Activated CD4-positive, alpha-beta T cell treated with anti-CD3 and anti-CD28 coated beads, Interleukin-2, Interleukin-4, amounts not matched to agents 100 ng/mL and 50 ng/mL, durations not matched to agents 16 hours and 8 hours (primary cell): ENCODE measurements around the gene PLCD4.

Experiments used
- DNase-seq: peaks from one replicate; pipeline ENCODE4 v3.0.0-alpha.2; 2020; ENCODE audit warnings: low spot score

The PLCD4 gene

GRCh38 chr2:218664653-218665052 lies 57.0 kb downstream of the PLCD4 start:
- no peak for DNase-seq

GRCh38 chr2:218671097-218671653 lies 63.5 kb downstream of the PLCD4 start:
- no peak for DNase-seq

- peak; percentile 87 for DNase-seq
Observed at GRCh38 chr2:218671654-218672566, 64.2 kb downstream of the PLCD4 start, which contains the start of the genes RNF25 and STK36. Gene RNF25, minus strand, starts transcription at chr2:218672002. Its CDS starts 32 bp downstream, at chr2:218671970. Gene STK36, plus strand, starts transcription at chr2:218672086. Its CDS starts 744 bp downstream, at chr2:218672830.

- no peak for DNase-seq
Observed at GRCh38 chr2:218679119-218679518, 71.4 kb downstream of the PLCD4 start.

- no peak for DNase-seq
Observed at GRCh38 chr2:218680061-218680460, 72.4 kb downstream of the PLCD4 start.
